Measurements from ENCODE around the gene LEP. TPM values are rescaled to one million over a fixed set of nuclear protein-coding genes. Genes with fewer than 3 reads are reported as not detected.
"Not testable (repeated sequence)": the region's sequence is repeated elsewhere in the genome, so short reads cannot be mapped to it uniquely, and the experiment has no call there.

LEP gene
- polyA plus RNA-seq, 1 of the 3 experiments (the other 2 are of a cell fraction) = not detected

- Histone ChIP-seq H3K27me3 (ENCODE audit: insufficient read depth) (no peaks in the 10 kb centered on the region), H4K20me1 (ENCODE audit: insufficient read depth) (no peaks in the 10 kb centered on the region), H3K4me3 (ENCODE audit: low read depth in 2 of 2, low read length in 1 of 2) (no peak overlapping the region), H3K27ac (ENCODE audit: low read depth in 2 of 2, low read length in 1 of 2) (no peak overlapping the region), H3K9me2 (no peaks in the 10 kb centered on the region), H3K79me2 (ENCODE audit: insufficient read depth) (no peaks in the 10 kb centered on the region), H3K4me1 (ENCODE audit: control insufficient read depth in 1 of 2, insufficient read depth in 2 of 2, low read depth in 1 of 2, low read length in 1 of 2) (no peaks in the 10 kb centered on the region), H3K4me2 (no peak overlapping the region), H2AFZ (ENCODE audit: low read depth) (no peak overlapping the region), H3K9ac (no peak overlapping the region), H3K9me3 (no peaks in the 10 kb centered on the region; the same call in 1 of the 2 replicates), H3K36me3 (replicated peaks in 1 of 2; ENCODE audit: control insufficient read depth in 1 of 2, insufficient read depth in 2 of 2, low read length in 1 of 2) (peaks cover 0 to 4% of the 10 kb centered on the region in 2 experiments), H3F3A (replicated peaks; ENCODE audit: insufficient read depth) (no peaks in the 10 kb centered on the region)
- TF ChIP-seq USF2 (IDR thresholded peaks at IDR 0.05; ENCODE audit: borderline replicate concordance, low read depth, low read length) (no peak), RXRA (IDR thresholded peaks at IDR 0.05; ENCODE audit: borderline replicate concordance, low read depth) (no peak)
- ChIA-PET POLR2A (no interaction called here), CTCF (interaction anchor here (0.6 to 1.1 kb wide), 2 partner anchors 8 to 81 kb away, joined by 3 read pairs; no protein-coding TSS in a partner anchor)
- DNase-seq = no peak
- WGBS (ENCODE audit: low lambda C conversion rate) = 85% methylated on average over 1 of the region's 1 CpG
Measured at GRCh38 chr7:128278366-128278765, 37.3 kb downstream of the LEP start.

GRCh38 chr7:128279124-128279713 is 38.1 kb downstream of the LEP start:
- TF ChIP-seq POLR2AphosphoS5 (IDR thresholded peaks at IDR 0.05; ENCODE audit: low read depth, low read length) (no peak), FOSL2 (IDR thresholded peaks at IDR 0.05; ENCODE audit: borderline replicate concordance, low read depth) (no peak), USF1 (IDR thresholded peaks at IDR 0.05; ENCODE audit: borderline replicate concordance, low read depth) (no peak), NFIC (IDR thresholded peaks at IDR 0.05; ENCODE audit: borderline replicate concordance) (no peak), MEF2A (IDR thresholded peaks at IDR 0.05; ENCODE audit: borderline replicate concordance, low read depth) (no peak), PBX3 (IDR thresholded peaks at IDR 0.05) (no peak), SIN3A (IDR thresholded peaks at IDR 0.05; ENCODE audit: borderline replicate concordance, low read depth, low read length) (no peak), CTCF (IDR thresholded peaks at IDR 0.05) (no peak), FOXM1 (IDR thresholded peaks at IDR 0.05; ENCODE audit: low read depth) (no peak)
- no peak overlapping the region for H3K4me3 ChIP-seq (ENCODE audit: low read depth in 2 of 2, low read length in 1 of 2)

GRCh38 chr7:128280451-128280850 is 39.4 kb downstream of the LEP start:
- H3F3A ChIP-seq (replicated peaks; ENCODE audit: insufficient read depth); CTCF ChIA-PET; H3K9me2 ChIP-seq; H3K4me1 ChIP-seq (ENCODE audit: control insufficient read depth in 1 of 2, insufficient read depth in 2 of 2, low read depth in 1 of 2, low read length in 1 of 2); H3K36me3 ChIP-seq (replicated peaks in 1 of 2; ENCODE audit: control insufficient read depth in 1 of 2, insufficient read depth in 2 of 2, low read length in 1 of 2); H3K4me3 ChIP-seq (ENCODE audit: low read depth in 2 of 2, low read length in 1 of 2); H2AFZ ChIP-seq (ENCODE audit: low read depth); POLR2A ChIA-PET; H3K79me2 ChIP-seq (ENCODE audit: insufficient read depth); H3K9me3 ChIP-seq; DNase-seq; H3K4me2 ChIP-seq; H3K27me3 ChIP-seq (ENCODE audit: insufficient read depth); H4K20me1 ChIP-seq (ENCODE audit: insufficient read depth); H3K9ac ChIP-seq; H3K27ac ChIP-seq (ENCODE audit: low read depth in 2 of 2, low read length in 1 of 2): not testable (repeated sequence)
- WGBS (ENCODE audit: low lambda C conversion rate) = 39% methylated on average over 1 of the region's 1 CpG

More at GRCh38 chr7:128279124-128279713, 38.1 kb downstream of the LEP start:
- POLR2A ChIA-PET = no interaction called here
- Histone ChIP-seq H2AFZ (ENCODE audit: low read depth) (no peak overlapping the region), H3F3A (replicated peaks; ENCODE audit: insufficient read depth) (no peaks in the 10 kb centered on the region), H3K4me2 (no peak overlapping the region), H3K27me3 (ENCODE audit: insufficient read depth) (no peaks in the 10 kb centered on the region), H3K4me1 (ENCODE audit: control insufficient read depth in 1 of 2, insufficient read depth in 2 of 2, low read depth in 1 of 2, low read length in 1 of 2) (no peaks in the 10 kb centered on the region), H4K20me1 (ENCODE audit: insufficient read depth) (no peaks in the 10 kb centered on the region), H3K9me3 (no peaks in the 10 kb centered on the region; the same call in 1 of the 2 replicates), H3K9ac (no peak overlapping the region), H3K27ac (ENCODE audit: low read depth in 2 of 2, low read length in 1 of 2) (no peak overlapping the region), H3K79me2 (ENCODE audit: insufficient read depth) (no peaks in the 10 kb centered on the region), H3K36me3 (replicated peaks in 1 of 2; ENCODE audit: control insufficient read depth in 1 of 2, insufficient read depth in 2 of 2, low read length in 1 of 2) (peaks cover 0 to 4% of the 10 kb centered on the region in 2 experiments), H3K9me2 (no peaks in the 10 kb centered on the region)
- CTCF ChIA-PET = interaction anchor here (1.1 kb wide), 1 partner anchor 7 kb away, joined by 3 read pairs; no protein-coding TSS in a partner anchor
- DNase-seq = no peak
- WGBS (ENCODE audit: low lambda C conversion rate) = 69% methylated on average over 6 of the region's 6 CpGs

Data from SK-N-SH (cell line).